ENCODE measurements around the gene TMEM221.

The TMEM221 gene

DNA sequence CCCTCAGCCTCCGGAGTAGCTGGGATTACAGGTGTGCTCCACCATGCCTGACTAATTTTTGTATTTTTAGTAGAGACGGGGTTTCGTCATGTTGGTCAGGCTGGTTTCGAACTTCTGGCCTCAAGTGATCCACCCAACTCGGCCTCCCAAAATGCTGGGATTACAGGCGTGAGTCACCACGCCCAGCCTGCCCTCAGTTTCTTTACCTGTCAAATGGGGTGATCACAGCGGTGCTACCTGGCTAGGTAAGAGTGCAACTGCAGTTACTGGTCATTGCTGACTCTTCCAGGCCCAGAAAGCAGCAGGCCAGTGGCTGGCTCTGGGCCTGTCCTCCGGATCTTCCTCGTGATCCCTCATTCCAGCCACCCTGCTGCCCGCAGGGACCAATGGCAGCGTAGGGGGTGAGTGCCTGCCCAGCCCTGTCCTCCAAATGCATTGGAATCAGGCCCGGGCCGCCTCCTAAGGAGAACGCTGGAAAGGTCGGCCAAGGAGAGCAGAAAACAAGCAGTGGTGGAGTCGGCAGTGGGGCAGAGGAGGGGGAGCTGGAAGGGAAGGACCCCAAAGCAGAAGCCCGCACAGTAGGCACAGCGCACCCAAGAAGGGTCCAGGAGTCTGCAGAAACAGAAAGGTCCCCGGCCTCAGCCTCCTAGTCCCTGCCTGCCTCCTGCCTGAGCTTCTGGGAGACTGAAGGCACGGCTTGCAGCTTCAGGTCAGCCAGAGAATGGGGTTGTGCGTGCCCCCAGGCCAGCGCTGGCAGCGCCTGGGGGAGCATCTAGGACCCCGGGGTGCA lies 20.0 kb upstream of the TMEM221 start:
- Histone ChIP-seq H3K36me3 (no peaks in the 10 kb centered on the region), H3K4me1 (peaks cover 5% of the 10 kb centered on the region), H3K4me3 (ENCODE audit: low read depth, low read length) (peak overlapping the region; percentile 65), H3K27me3 (no peaks in the 10 kb centered on the region), H3K9me3 (no peaks in the 10 kb centered on the region)
- TF ChIP-seq, protein P1, sequence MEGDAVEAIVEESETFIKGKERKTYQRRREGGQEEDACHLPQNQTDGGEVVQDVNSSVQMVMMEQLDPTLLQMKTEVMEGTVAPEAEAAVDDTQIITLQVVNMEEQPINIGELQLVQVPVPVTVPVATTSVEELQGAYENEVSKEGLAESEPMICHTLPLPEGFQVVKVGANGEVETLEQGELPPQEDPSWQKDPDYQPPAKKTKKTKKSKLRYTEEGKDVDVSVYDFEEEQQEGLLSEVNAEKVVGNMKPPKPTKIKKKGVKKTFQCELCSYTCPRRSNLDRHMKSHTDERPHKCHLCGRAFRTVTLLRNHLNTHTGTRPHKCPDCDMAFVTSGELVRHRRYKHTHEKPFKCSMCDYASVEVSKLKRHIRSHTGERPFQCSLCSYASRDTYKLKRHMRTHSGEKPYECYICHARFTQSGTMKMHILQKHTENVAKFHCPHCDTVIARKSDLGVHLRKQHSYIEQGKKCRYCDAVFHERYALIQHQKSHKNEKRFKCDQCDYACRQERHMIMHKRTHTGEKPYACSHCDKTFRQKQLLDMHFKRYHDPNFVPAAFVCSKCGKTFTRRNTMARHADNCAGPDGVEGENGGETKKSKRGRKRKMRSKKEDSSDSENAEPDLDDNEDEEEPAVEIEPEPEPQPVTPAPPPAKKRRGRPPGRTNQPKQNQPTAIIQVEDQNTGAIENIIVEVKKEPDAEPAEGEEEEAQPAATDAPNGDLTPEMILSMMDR (IDR thresholded peaks at IDR 0.05; ENCODE audit: low read depth, low read length), result no peak
- no peak for DNase-seq

DNA sequence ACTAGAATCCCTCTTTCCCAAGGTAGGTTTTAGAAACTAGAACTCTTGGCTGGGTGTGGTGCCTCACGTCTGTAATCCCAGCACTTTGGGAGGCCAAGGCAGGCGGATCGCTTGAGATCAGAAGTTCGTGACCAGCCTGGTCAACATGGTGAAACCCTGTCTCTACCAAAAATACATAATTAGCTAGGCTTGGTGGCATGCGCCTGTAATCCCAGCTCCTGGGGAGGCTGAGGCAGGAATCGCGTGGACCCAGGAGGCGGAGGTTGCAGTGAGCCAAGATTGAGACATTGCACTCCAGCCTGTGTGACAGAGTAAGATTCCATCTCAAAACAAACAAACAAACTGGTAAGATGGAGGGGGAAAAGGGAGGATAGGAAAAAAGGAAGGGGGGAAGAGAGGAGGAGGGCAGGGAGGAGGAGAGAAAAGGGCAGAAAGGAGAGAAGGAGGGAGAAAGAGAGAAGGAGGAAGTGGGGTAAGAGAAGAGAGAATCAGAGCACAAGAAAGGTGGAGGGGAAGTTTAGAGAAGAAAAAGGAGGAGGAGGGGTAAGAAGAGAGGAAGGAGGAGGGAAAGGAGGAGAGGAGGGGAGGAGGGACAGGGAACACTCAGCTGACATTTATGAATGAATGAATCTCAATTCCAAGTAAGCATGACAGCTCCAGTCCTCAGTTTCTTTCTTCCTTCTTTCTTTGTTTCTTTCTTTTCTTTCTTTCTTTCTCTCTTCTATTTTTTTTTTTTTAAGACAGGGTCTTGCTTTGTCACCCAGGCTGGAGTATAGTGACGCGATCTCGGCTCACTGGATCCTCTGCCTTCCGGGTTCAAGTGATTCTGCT lies 19.2 kb upstream of the TMEM221 start:
- no peak for DNase-seq
- Histone ChIP-seq H3K36me3 (no peaks in the 10 kb centered on the region), H3K9me3 (no peaks in the 10 kb centered on the region), H3K4me3 (ENCODE audit: low read depth, low read length) (no peak overlapping the region), H3K27me3 (no peaks in the 10 kb centered on the region), H3K4me1 (peaks cover 5% of the 10 kb centered on the region)
- TF ChIP-seq, protein P1 (IDR thresholded peaks at IDR 0.05; ENCODE audit: low read depth, low read length), result no peak

DNA sequence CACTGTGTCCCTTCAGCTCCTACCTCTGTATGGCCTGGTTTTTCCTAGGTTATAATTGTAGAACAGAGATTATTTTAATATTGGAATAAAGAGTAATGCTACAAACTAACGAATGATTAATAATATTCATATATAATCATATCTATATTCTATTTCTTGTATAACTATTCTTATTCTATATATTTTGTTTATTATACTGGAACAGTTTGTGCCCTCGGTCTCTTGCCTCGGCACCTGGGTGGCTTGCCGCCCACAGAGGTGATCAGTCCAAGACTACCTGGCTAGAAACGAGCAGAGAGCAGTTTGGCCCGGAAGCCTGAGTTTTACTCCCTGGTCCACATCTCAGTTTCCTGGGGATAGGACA lies 18.0 kb upstream of the TMEM221 start:
- no peaks in the 10 kb centered on the region for H3K9me3 ChIP-seq
- TF ChIP-seq, protein P1 (IDR thresholded peaks at IDR 0.05; ENCODE audit: low read depth, low read length), result no peak
- no peak overlapping the region for H3K4me3 ChIP-seq (ENCODE audit: low read depth, low read length)
- H3K4me1 ChIP-seq, result peaks cover 5% of the 10 kb centered on the region
- no peaks in the 10 kb centered on the region for H3K36me3 ChIP-seq
- H3K27me3 ChIP-seq, result no peaks in the 10 kb centered on the region
- no peak for DNase-seq

DNA sequence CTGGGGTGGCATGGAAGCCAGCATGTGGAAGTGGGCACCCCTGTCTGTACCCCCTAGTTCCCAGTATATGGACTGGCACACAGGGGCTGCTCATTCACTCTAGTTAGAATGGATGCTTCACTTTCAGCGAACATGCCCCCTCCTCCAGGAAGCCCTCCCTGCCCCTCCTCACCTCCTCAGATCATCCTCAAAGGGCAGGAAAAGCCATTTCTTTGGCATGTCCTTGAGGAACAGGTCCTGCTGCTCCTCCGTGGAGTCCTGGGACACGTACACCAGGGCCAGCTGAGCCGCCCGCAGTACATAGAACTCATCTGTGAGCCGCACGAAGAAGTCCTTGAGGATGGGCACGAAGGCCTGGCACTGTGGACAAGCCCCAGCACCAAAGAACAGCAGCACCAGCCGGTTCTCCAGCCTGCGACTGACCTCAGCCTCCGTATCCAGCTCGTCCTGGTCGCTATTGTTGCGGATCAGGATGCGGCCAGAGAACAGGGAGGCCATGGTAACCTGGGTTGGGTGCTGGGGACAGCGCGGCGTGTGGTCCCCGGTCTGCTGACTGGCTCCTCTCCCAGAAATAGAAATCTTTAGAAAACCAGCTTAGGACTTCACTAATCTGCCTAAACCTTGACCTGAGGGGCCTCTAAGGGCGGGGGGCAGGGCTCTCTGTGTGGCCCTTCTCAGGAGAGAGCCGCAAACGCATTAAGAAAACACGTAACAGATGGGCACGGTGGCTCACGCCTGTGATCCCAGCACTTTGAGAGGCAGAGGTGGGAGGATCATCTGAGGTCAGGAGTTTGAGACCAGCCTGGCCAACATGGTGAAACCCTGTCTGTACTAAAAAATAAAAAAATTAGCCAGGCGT lies 12.1 kb upstream of the TMEM221 start, which contains the start of gene NXNL1:
TSS of gene NXNL1 (minus strand) at position 555 of the 859 bp plus-strand sequence. CDS start at position 498, 57 bp downstream.
- Histone ChIP-seq H3K4me3 (ENCODE audit: low read depth, low read length) (no peak within 1 kb of the TSS), H3K4me1 (no peaks in the 10 kb centered on the region), H3K36me3 (no peaks in the 10 kb centered on the region), H3K9me3 (no peaks in the 10 kb centered on the region), H3K27me3 (peaks cover 40% of the 10 kb centered on the region)
- no peak for DNase-seq
- TF ChIP-seq, protein P1 (IDR thresholded peaks at IDR 0.05; ENCODE audit: low read depth, low read length), result no peak

DNA sequence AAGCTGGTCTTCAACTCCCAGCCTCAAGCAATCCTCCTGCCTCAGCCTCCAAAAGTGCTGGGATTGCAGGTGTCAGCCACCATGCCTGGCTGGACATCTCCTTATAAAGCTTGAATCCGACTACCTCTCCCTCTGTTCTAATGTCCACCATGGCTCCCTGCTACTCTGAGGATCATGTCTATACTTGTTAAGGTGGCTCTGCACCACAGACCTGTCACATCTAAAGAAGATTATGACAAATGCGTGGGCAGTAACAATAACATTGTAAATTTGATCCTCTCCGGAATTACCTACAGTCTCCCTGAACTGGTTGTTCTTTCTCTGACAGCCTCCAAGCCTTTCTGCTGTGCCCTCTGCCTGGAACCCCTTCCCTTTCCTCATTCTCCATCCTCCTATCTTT lies 10.5 kb upstream of the TMEM221 start:
- no peak overlapping the region for H3K4me3 ChIP-seq (ENCODE audit: low read depth, low read length)
- no peaks in the 10 kb centered on the region for H3K4me1 ChIP-seq
- peaks cover 52% of the 10 kb centered on the region for H3K27me3 ChIP-seq
- H3K9me3 ChIP-seq, result no peaks in the 10 kb centered on the region
- no peak for DNase-seq
- H3K36me3 ChIP-seq, result no peaks in the 10 kb centered on the region
- TF ChIP-seq, protein P1 (IDR thresholded peaks at IDR 0.05; ENCODE audit: low read depth, low read length), result no peak
